C4-2B (cell line): ENCODE measurements around the gene PRKD2.
"Not testable (repeated sequence)": the region's sequence is repeated elsewhere in the genome, so short reads cannot be mapped to it uniquely, and the experiment has no call there.

ENCODE experiments used
- CTCF ChIP-seq: fragments of 450-650 bp; conservative IDR thresholded peaks from 2 replicates; pipeline ENCODE4 v1.5.1; 2017; ENCODE audit warnings: mild to moderate bottlenecking
- ZFX ChIP-seq: fragments of 450-650 bp; IDR thresholded peaks from 2 replicates; pipeline ENCODE4 v1.6.1; 2017

- TF ChIP-seq CTCF, ZFX: not testable (repeated sequence)
These were observed 44.0 kb upstream of the PRKD2 start for GRCh38 chr19:46760897-46761296.
